Nephron (organoid): ENCODE measurements around the gene GLI3.

Source experiments
- H3K27ac Mint-ChIP-seq, 3 experiments: 2 replicates each; pipeline ENCODE4 v1.8.0; 2020; ENCODE audit warnings: mixed read lengths in 3 of 3, mild to moderate bottlenecking in 2 of 3, moderate library complexity in 1 of 3
- H3K27me3 Mint-ChIP-seq: 2 replicates; pipeline ENCODE4 v1.8.0; 2021; ENCODE audit warnings: low read depth, mild to moderate bottlenecking, moderate library complexity, mixed read lengths
- H3K36me3 Mint-ChIP-seq: 2 replicates; pipeline ENCODE4 v1.8.0; 2020; ENCODE audit warnings: low read depth, mixed read lengths
- H3K4me1 Mint-ChIP-seq: 2 replicates; pipeline ENCODE4 v1.8.0; 2020; ENCODE audit warnings: mixed read lengths
- H3K4me3 Mint-ChIP-seq, 3 experiments: 2 replicates each; pipeline ENCODE4 v1.8.0; 2020; ENCODE audit warnings: mild to moderate bottlenecking in 3 of 3, mixed read lengths in 3 of 3, moderate library complexity in 2 of 3
- H3K9me3 Mint-ChIP-seq: 2 replicates; pipeline ENCODE4 v1.8.0; 2020; ENCODE audit warnings: mixed read lengths
- TF ChIP-seq, protein P1 (sequence below), 3 experiments: fragments of 200-600 bp; sonication (generic); IDR thresholded peaks; one replicate each; pipeline ENCODE4 v1.5.0; 2021; ENCODE audit warnings: antibody characterized with exemption in 3 of 3; ENCODE audit not compliant: unreplicated experiment in 3 of 3

GLI3 gene

DNA sequence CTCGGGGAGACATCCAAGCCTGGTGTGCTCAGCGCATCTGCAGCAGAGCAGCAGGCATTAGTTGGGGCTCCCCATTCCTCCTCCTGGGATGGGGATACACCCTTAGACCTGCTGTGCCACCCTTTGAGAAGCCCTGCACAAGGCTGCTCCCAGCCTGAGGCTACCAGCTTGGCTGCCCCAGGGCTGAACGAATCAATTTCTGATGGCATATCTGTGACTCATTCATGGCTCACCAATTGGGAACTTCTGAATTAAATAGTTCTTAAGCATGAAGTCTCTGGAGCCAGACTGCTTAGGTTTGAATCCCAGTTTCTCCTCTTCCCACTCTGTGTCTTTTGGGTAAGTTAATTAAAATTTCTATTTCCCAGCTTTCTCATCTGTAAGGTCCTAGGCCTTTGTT, 16.3 kb upstream of the GLI3 start:
- no peaks in the 10 kb centered on the region for H3K27me3 Mint-ChIP-seq
- peaks cover 12% of the 10 kb centered on the region for H3K9me3 Mint-ChIP-seq
- H3K4me3 Mint-ChIP-seq = no peak overlapping the region
- TF ChIP-seq, protein P1, sequence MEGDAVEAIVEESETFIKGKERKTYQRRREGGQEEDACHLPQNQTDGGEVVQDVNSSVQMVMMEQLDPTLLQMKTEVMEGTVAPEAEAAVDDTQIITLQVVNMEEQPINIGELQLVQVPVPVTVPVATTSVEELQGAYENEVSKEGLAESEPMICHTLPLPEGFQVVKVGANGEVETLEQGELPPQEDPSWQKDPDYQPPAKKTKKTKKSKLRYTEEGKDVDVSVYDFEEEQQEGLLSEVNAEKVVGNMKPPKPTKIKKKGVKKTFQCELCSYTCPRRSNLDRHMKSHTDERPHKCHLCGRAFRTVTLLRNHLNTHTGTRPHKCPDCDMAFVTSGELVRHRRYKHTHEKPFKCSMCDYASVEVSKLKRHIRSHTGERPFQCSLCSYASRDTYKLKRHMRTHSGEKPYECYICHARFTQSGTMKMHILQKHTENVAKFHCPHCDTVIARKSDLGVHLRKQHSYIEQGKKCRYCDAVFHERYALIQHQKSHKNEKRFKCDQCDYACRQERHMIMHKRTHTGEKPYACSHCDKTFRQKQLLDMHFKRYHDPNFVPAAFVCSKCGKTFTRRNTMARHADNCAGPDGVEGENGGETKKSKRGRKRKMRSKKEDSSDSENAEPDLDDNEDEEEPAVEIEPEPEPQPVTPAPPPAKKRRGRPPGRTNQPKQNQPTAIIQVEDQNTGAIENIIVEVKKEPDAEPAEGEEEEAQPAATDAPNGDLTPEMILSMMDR (IDR thresholded peaks at IDR 0.05; ENCODE audit: unreplicated experiment in 3 of 3) = no peak
- H3K27ac Mint-ChIP-seq = no peak overlapping the region
- H3K36me3 Mint-ChIP-seq = no peaks in the 10 kb centered on the region
- H3K4me1 Mint-ChIP-seq = no peaks in the 10 kb centered on the region

GRCh38 chr7:42250411-42250810, 13.4 kb upstream of the GLI3 start:
- Mint-ChIP-seq H3K4me3 (no peak overlapping the region), H3K36me3 (no peaks in the 10 kb centered on the region), H3K27ac (no peak overlapping the region), H3K9me3 (peaks cover 12% of the 10 kb centered on the region), H3K27me3 (no peaks in the 10 kb centered on the region), H3K4me1 (peaks cover 4% of the 10 kb centered on the region)
- TF ChIP-seq, protein P1 (IDR thresholded peaks at IDR 0.05; ENCODE audit: unreplicated experiment in 3 of 3) = no peak

- H3K36me3 Mint-ChIP-seq = no peaks in the 10 kb centered on the region
- H3K27ac Mint-ChIP-seq = no peak overlapping the region
- no peak overlapping the region for H3K4me3 Mint-ChIP-seq
- H3K9me3 Mint-ChIP-seq = peaks cover 12% of the 10 kb centered on the region
- H3K4me1 Mint-ChIP-seq = peaks cover 4% of the 10 kb centered on the region
- no peaks in the 10 kb centered on the region for H3K27me3 Mint-ChIP-seq
- TF ChIP-seq, protein P1 (IDR thresholded peaks at IDR 0.05; ENCODE audit: unreplicated experiment in 3 of 3) = no peak
These were observed 11.6 kb upstream of the GLI3 start for GRCh38 chr7:42248579-42248978.

GRCh38 chr7:42247301-42247700, 10.3 kb upstream of the GLI3 start:
- Mint-ChIP-seq H3K27me3 (no peaks in the 10 kb centered on the region), H3K4me3 (no peak overlapping the region), H3K9me3 (peaks cover 12% of the 10 kb centered on the region), H3K36me3 (no peaks in the 10 kb centered on the region), H3K4me1 (peaks cover 6% of the 10 kb centered on the region), H3K27ac (no peak overlapping the region)
- TF ChIP-seq, protein P1 (IDR thresholded peaks at IDR 0.05; ENCODE audit: unreplicated experiment in 3 of 3) = peak in 1 of 3 experiments; percentile 10

GRCh38 chr7:42244828-42245227, 7.8 kb upstream of the GLI3 start:
- TF ChIP-seq, protein P1 (IDR thresholded peaks at IDR 0.05; ENCODE audit: unreplicated experiment in 3 of 3) = no peak
- no peak overlapping the region for H3K4me3 Mint-ChIP-seq
- H3K9me3 Mint-ChIP-seq = no peaks in the 10 kb centered on the region
- no peaks in the 10 kb centered on the region for H3K27me3 Mint-ChIP-seq
- no peak overlapping the region for H3K27ac Mint-ChIP-seq
- H3K4me1 Mint-ChIP-seq = peaks cover 29% of the 10 kb centered on the region
- no peaks in the 10 kb centered on the region for H3K36me3 Mint-ChIP-seq

DNA sequence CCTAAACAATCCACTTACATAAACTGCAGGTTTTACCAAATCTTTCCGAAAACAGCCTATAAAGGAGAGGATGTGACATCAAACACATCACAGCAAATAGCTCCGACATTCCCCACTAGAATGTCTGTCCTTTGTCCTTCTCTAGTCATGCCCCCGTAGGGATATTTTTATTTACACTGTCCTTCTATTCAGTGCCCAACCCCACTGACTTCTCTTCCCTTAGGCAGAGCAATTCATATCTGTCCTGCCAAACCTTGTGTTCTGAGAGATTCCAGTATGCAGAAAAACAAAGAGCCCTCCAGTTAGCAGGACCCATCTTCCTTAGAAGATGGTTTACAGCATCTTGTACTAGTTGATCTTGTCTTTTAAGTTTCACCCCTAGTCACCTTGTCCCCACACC, 5.4 kb upstream of the GLI3 start:
- H3K36me3 Mint-ChIP-seq = no peaks in the 10 kb centered on the region
- H3K4me1 Mint-ChIP-seq = peaks cover 42% of the 10 kb centered on the region
- H3K27me3 Mint-ChIP-seq = no peaks in the 10 kb centered on the region
- no peak overlapping the region for H3K4me3 Mint-ChIP-seq
- no peaks in the 10 kb centered on the region for H3K9me3 Mint-ChIP-seq
- TF ChIP-seq, protein P1 (IDR thresholded peaks at IDR 0.05; ENCODE audit: unreplicated experiment in 3 of 3) = no peak
- H3K27ac Mint-ChIP-seq = peak overlapping the region in 1 of 3 experiments; percentile 46
